GM19193 (cell line): Measurements from ENCODE around the gene UBE2E1.

Experiments
- POLR2A ChIP-seq: IDR thresholded peaks from 4 replicates; pipeline ENCODE4 v1.6.1; 2011; ENCODE audit not compliant: insufficient read depth, insufficient read length; ENCODE audit errors: extremely low read depth

Gene UBE2E1

GRCh38 chr3:23824699-23825444 lies 19.1 kb downstream of the UBE2E1 start:
- TF ChIP-seq POLR2A, result no peak

GRCh38 chr3:23825802-23826201 lies 20.0 kb downstream of the UBE2E1 start:
- no peak for TF ChIP-seq POLR2A

DNA sequence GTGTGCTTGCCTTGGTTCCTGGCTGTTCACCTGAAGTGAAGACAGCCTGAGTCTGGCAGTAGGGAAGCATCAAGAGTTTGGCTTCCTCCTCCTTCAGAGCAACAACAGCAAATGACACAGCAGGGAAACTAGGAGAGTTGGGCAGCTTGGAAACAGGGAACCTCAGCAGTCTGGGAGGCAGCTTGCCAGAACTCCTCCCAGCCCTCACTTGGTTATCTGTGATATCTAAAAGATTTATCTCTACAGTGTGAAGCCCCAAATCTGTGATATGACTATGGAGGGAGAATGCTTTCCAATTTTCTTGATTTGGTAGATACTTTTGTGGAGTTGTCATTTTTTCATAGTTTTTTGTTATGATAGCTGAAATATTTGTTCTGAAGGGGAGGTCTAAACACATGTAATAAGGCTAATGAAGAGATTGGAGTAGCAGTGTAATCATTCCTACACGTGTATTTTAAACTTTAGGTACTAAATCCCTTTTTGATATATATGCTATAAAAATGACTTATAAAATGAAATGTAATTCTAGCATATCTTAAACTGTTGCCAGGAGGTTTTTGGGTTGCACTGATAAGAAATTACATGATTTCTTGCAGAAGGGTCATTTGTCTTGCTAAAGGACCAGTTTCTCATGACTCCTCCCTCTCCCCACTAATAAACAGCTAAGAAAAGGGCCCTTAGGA lies 20.8 kb downstream of the UBE2E1 start:
- no peak for TF ChIP-seq POLR2A

DNA sequence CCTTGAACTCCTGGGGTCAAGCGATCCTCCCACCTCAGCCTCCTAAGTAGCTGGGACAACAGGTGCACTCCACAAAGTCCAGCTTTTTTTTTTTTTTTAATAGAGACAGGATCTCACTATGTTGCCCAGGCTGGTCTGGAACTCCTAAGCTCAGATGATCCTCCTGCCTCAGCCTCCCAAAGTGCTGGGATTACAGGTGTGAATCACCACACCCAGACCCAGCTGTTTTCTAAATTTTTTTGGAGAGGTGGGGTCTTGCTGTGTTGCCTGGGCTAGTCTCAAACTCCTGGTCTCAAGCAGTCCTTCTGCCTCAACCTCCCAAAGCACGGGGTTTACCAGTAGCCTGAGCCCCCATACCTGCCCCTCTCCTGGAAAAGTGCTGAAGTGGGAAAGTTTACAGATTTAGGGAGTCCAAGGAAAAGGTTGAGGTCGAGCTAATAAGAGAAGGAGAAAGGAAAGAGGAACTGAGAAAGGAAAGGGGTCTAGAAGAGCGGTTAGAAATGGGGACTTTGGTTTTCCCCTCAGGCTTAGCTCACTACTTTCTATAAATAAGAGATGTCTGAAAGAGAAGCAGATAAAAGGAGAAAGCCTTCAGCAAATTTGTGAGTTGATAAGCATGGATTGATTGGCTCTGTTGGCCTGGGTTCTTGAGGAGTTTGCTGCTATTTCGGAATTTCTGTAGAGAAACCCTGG lies 23.6 kb downstream of the UBE2E1 start:
- no peak for TF ChIP-seq POLR2A

DNA sequence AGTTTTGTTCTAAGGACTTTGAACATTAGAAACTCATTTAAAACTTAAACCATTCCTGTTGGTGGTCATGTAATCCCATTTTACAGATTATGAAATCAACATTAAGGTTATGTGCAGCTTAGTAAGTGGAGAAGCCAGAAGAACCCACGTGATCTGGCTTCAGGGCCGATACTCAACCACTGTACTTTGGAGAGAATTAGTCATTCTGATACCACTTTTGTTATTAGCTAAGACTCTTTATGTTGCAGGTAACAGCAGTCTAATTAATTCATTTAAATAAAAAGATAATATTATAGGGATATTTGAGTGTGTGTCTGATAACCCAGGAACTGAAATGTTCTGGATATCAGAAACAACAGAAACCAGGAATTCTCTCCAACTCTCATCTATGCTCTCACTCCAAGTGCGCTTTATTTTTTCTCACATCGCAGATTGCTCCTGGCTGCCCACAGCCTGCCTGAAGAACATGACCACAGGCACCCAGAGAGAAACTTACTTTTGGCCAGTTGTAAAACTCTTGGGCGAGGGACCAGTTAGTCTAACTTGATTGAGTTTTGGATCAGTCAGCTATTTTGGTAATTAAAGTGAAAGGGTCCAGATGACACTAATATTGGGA lies 25.2 kb downstream of the UBE2E1 start:
- TF ChIP-seq POLR2A, result no peak

- no peak for TF ChIP-seq POLR2A
Observed at GRCh38 chr3:23831517-23832394, 26.0 kb downstream of the UBE2E1 start.

DNA sequence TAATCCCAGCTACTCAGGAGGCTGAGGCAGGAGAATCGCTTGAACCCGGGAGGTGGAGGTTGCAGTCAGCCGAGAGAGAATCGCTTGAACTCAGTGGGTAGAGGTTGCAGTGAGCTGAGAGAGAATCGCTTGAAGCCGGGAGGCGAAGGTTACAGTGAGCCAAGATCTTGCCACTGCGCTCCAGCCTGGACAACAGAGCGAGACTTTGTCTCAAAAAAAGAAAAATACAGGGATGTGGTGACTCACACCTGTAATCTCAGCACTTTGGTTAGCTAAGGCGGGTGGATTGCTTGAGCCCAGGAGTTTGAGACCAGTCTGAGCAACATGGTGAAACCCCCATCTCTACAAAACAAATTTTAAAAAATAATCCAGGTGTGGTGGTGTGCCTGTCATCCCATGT lies 26.8 kb downstream of the UBE2E1 start:
- no peak for TF ChIP-seq POLR2A

- TF ChIP-seq POLR2A, result no peak
Observed at GRCh38 chr3:23834082-23834870, 28.5 kb downstream of the UBE2E1 start.

DNA sequence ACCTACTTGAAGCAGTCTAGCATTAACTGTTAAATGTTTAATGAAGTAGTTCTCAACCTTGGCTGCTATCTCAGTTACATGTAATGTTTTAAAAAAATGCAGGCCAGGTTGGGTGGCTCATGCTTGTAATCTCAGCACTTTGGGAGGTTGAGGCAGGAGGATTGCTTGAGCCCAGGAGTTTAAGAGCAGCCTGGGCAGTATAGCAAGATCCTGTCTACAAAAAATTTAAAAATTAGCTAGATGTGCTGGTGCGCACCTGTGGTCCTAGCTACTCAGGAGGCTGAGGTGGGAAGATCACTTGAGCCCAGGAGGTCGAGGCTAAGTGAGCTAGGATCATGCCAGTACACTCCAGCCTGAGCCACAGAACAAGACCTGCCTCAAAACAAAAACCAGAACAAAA lies 29.3 kb downstream of the UBE2E1 start:
- TF ChIP-seq POLR2A, result no peak

DNA sequence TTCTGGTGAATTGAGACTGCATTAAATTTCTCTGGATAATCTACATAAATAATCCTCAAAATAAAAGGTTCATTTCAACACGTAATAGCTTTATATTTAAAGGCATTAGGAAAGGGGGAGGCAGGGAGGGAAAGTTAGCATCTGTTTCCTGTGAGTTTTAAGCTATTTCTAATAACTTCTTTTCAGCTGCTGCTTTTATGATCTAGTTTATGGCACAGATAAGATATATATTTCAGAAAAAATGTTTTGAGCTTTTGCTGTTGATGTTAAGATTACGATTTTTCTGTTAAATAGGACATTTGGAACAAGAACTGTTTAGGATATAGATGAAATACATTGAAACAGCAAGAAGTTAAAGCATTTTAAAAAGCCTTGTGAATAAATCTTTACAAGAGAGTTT lies 30.0 kb downstream of the UBE2E1 start:
- TF ChIP-seq POLR2A, result no peak

- TF ChIP-seq POLR2A, result no peak
Observed at GRCh38 chr3:23836536-23837230, 30.9 kb downstream of the UBE2E1 start.

- TF ChIP-seq POLR2A, result no peak
Observed at GRCh38 chr3:23837286-23837685, 31.5 kb downstream of the UBE2E1 start.

- TF ChIP-seq POLR2A, result no peak
Observed at GRCh38 chr3:23837691-23838090, 31.9 kb downstream of the UBE2E1 start.

DNA sequence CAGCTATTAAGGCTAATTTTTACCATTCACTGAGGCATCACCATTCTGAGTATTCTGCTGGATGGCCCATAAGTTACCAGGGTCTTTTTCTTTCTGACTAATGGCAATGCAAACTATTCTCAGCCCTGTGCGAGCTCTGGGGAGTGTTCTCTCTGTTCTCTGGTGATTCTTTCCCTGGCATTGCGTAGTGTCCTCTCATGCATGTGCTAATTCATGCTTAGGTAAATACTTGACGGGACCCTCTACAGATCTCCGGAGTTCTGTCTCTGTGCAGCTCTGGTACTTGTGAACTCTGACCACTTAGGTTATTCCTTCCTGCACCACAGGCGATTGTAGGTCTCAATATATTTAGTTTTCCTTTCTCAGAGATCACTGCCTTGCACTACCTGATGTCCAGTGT lies 34.8 kb downstream of the UBE2E1 start:
- TF ChIP-seq POLR2A, result no peak

DNA sequence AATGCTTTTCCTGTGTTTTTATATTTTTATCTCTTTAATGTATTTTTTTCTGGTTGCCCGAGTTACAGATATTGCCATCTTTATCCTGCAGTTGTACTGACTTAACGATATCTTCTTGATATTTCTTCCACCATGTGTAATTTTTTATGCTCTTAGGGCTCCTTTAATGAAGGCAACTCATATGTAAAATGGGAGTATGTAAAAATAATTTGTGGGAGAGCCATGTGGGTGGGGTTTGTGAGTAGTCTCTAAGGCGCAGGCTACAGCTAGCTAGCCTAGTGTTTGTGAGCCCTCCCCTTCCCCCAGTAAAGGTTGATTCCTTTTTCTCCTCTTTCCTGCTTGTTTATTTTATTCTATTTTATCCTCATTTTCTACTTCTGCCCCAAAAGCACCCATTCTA lies 38.1 kb downstream of the UBE2E1 start:
- no peak for TF ChIP-seq POLR2A
